ENCODE data around the gene LUZP2. TPM values are rescaled to one million over a fixed set of nuclear protein-coding genes. Genes with fewer than 3 reads are reported as not detected.

The LUZP2 gene
- total and polyA plus RNA-seq, 9 of the 15 experiments (the other 6 are each of a cell fraction or from before 2014, with no cell fraction given) = not detected

- Histone ChIP-seq H3K4me2 (ENCODE audit: insufficient read depth, low read length) (no peak overlapping the region), H3K79me2 (ENCODE audit: control insufficient read depth, insufficient read depth, low read length) (no peaks in the 10 kb centered on the region), H4K20me1 (replicated peaks; ENCODE audit: control insufficient read depth, insufficient read depth, low read length) (no peaks in the 10 kb centered on the region), H2AFZ (ENCODE audit: low read depth, low read length) (no peak overlapping the region), H3K9me3 (replicated peaks; ENCODE audit: control insufficient read depth, insufficient read depth, low read depth, low read length) (no peaks in the 10 kb centered on the region), H3K4me1 (replicated peaks in 1 of 2; ENCODE audit: control insufficient read depth in 2 of 2, insufficient read depth in 2 of 2, low read length in 2 of 2) (no peaks in the 10 kb centered on the region), H3K9me1 (ENCODE audit: control insufficient read depth, insufficient read depth, low read length) (no peaks in the 10 kb centered on the region), H3K27ac (ENCODE audit: extremely low read depth, low read depth, low read length) (no peak overlapping the region), H3K36me3 (ENCODE audit: control insufficient read depth, insufficient read depth, low read length) (no peaks in the 10 kb centered on the region), H3K27me3 (ENCODE audit: control insufficient read depth in 2 of 2, insufficient read depth in 2 of 2, low read length in 2 of 2) (no peaks in the 10 kb centered on the region), H3K4me3 (no peak overlapping the region), H3K9ac (ENCODE audit: insufficient read depth in 1 of 2, low read depth in 2 of 2, low read length in 2 of 2) (no peak overlapping the region)
- ATAC-seq (no peak), DNase-seq (ENCODE audit: extremely low read depth in 1 of 4, low spot score in 3 of 4) (no peak), FAIRE-seq (no peak)
- POLR2A ChIA-PET = no interaction called here
- 0% methylated on average over 2 of the region's 2 CpGs for WGBS (ENCODE audit: insufficient coverage, low coverage, missing lambda C conversion rate)
- BruUV-seq (replicated peaks) = no TSS peak
- intact Hi-C loops (cut with micrococcal nuclease) (no loop called here), in situ Hi-C loops (cut with MboI) (no loop called here)
- TF ChIP-seq ADNP (tag; IDR thresholded peaks at IDR 0.05) (no peak), ZZZ3 (IDR thresholded peaks at IDR 0.05) (no peak), MYBL2 (IDR thresholded peaks at IDR 0.05; ENCODE audit: low read depth) (no peak), MYBL2 (CRISPR knock-in tag; IDR thresholded peaks at IDR 0.05; ENCODE audit: borderline replicate concordance) (no peak), FOXJ3 (CRISPR knock-in tag; IDR thresholded peaks at IDR 0.05) (no peak), VEZF1 (CRISPR knock-in tag; IDR thresholded peaks at IDR 0.05) (no peak), LEF1 (IDR thresholded peaks at IDR 0.05) (no peak), ZNF282 (CRISPR knock-in tag; IDR thresholded peaks at IDR 0.05) (no peak), HMGN3 (IDR thresholded peaks at IDR 0.05; ENCODE audit: borderline replicate concordance, extremely low read depth, insufficient read length, low read depth, low read length) (no peak), BRCA1 (IDR thresholded peaks at IDR 0.05) (no peak), BRCA1 (CRISPR knock-in tag; IDR thresholded peaks at IDR 0.05) (no peak), ZNF232 (CRISPR knock-in tag; IDR thresholded peaks at IDR 0.05) (no peak), ERF (CRISPR knock-in tag; IDR thresholded peaks at IDR 0.05) (no peak), MLLT1 (IDR thresholded peaks at IDR 0.05) (no peak), ZNF507 (tag; conservative IDR thresholded peaks at IDR 0.05) (no peak)
- CTCF ChIA-PET (ENCODE audit: low intra/inter-chr PET ratio) = no interaction called here
These were observed 127.6 kb downstream of the LUZP2 start for GRCh38 chr11:24624432-24624831.
